HG03442 (cell line): ENCODE data around the gene GTF2F2.

Source experiments
- ATAC-seq: cut with Tn5 transposase; IDR thresholded peaks from one replicate; pipeline ENCODE4 v1.9.1; 2021; ENCODE audit warnings: mild to moderate bottlenecking, moderate library complexity; ENCODE audit not compliant: unreplicated experiment

Gene GTF2F2

DNA sequence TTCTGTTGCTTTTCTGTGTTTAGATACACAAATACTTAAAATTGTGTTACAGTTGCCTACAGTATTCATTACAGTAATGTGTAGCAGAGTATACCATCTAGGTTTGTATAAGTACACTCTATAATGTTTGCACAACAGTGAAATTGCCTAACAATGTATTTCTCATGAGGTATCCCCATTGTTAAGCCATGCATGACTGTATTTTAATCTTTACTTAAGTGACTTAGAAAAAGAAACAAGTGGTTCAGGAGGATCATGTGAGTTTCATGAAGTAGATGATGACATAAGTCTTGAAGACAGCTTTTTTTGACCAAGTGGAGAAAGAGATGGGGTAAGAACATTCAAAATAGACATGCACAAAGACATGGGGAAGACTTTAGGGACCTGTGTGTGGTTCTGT is 88.9 kb downstream of the GTF2F2 start:
- no peak for ATAC-seq

DNA sequence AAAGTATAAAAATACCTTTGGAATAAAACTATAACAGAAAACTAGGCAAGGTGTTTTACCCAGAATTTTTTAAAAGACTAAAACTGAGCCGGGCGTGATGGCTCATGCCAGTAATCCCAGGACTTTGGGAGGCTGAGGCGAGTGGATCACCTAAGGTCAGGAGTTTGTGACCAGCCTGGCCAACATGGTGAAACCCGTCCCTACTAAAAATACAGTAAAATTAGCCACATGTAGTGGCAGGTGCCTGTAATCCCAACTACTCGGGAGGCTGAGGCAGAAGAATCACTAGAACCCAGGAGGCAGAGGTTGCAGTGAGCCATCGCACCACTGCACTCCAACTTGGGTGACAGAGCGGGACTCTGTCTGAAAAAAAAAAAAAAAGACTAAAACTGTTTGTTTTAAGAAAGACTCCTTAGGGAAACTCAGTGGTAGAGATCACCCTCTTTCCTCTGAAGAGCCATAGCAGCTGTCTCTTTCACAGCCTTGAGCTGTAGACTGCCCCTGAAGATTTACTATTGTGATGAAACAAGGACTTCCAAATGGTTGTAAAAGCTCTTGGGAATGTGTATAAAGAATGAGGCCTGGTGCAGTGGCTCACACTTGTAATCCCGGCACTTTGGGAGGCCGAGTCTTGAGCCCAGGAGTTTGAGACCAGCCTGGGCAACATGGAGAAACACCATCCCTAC is 95.2 kb downstream of the GTF2F2 start:
- no peak for ATAC-seq

DNA sequence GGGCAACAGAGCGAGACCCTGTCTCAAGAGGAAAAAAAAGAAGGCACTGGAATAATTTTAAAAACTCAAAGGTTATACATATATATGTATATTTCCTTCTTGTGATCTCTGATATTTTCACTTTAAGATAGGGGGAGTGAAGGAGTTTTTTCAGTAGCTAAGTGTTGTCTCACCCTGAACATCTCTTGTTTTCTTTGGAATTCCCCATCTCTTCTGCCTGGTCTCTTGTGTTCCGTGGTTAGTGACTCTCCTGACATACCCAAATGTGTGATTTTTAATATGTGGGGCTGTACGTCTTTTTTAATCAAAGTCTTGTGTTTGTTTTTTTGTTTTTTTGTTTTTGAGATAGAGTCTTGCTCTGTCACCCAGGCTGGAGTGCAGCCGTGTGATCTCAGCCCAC is 95.9 kb downstream of the GTF2F2 start:
- ATAC-seq = no peak

DNA sequence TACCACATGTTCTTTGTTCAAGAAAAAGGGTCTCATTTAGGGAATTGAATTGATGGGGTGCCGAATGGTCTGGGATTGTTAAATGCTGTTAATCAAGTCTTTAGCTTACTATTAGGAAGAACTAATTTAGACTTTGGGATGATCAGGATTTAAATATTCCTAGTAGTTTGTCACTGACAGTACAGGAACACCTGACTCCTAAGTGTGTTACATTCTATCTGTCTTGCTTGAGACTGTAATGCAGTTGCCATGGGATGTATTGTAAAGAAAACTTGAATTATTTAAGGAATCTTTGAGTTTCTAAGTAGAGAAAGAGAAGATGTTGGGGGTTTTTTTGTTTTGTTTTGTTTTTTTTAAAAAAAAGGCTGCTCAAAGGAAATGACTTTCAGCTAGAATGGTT is 98.4 kb downstream of the GTF2F2 start:
- no peak for ATAC-seq

DNA sequence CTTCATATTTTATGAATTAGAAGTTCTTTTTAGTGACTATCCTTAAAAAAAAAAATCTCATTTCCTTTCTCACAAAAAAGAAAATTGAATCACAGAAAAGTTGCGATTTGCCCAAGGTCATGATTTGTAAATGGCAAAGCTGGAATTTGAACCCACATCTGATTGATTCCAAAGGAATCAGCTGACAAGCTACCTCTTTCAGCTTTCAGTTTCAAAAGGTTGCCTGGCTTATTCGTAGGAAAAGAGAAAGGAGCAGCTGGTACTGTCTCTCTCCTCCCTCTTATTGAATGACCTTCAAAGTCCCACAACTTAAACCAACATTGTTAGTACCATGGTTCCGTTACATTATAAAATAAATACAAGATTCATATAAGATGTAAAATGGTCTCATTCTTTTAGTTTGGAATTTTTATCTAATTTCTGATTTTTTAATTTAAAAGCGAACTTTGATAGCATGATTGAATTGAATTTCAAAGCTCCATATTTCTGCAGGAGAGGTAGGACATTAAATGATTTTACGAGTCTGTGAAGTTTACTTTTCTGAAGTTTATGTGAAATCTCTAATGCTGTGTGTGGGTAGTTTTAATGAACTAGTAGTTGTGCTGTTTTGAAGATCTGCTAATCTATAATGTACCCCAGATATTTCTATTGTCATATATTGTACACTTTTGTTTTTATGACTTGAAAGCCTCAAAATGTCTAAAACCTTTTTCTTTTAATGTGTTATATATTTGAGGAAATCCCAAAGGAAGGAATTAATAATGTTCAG is 99.0 kb downstream of the GTF2F2 start:
- no peak for ATAC-seq

DNA sequence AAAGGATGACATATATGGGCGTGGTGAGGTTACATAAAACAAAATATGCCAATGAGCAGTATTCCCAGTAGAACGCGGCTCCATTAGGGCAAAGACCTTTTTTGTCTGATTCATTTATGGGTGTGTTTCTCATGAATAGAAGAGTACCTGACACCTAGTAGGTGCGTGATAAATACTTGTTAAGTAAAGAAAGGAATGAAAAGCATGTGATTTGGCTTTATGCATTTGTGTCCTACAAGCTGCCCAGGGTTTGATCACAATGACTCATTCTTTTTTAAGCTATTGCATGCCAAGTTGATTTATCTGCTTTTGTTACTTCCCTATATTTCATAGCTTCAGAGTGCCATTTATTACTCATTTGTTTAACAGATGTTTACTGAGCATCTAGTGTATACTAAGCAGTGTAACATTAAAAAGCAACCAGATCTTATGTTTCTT is 99.6 kb downstream of the GTF2F2 start:
- ATAC-seq = no peak

DNA sequence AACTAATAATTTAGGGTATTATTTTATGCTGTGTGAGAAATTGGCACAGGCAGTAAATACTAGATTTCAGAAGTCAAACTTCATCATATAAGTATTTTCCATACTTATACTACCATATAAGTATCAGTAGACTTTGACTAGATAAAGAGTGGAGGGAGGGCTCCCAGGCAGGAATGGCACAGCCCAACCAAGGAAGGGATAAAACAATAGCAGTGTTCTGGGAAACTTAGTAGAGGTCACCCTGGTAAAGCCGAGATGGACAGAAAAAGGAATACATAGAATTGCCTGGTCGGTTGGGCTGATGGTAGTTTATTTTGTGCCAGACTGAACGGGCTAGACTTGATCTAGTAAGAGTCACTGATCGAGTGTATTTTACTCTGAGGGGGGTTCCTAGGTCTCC is 100.1 kb downstream of the GTF2F2 start:
- no peak for ATAC-seq

DNA sequence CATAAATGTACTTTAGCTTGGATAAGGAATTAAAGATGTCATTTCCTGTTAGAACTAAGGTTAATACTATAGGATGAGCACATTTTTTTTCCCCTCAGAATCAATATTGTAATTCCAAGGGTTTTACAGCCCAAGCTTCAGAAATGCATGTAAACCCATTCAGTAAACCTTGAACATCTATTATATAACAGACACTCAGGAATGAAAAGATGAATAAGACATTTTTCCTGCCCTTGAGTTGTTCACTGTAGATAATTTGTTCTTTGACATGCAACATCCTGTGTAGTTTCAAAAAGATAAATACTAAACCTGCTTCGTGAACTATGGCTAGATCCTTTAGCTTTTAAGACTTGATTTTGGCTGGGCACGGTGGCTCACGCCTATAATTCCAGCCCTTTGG is 102.2 kb downstream of the GTF2F2 start:
- no peak for ATAC-seq

DNA sequence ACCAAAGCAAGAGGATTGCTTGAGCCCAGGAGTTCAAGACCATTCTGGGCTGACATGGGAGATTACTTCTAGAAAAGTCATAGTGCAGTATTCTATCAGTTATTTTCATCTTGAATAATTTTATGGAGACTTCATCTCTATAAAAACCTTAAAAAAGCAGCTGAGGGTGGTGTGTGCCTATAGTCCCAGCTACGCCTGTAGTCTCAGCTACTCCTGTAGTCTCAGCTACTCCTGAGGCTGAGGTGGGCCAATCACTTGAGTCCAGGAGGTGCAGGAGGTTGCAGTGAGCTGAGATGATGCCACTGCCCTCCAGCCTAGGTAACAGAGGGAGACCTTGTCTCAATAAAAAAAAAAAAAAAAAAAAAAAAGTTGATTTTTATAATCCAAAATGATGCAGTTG is 102.6 kb downstream of the GTF2F2 start:
- no peak for ATAC-seq

DNA sequence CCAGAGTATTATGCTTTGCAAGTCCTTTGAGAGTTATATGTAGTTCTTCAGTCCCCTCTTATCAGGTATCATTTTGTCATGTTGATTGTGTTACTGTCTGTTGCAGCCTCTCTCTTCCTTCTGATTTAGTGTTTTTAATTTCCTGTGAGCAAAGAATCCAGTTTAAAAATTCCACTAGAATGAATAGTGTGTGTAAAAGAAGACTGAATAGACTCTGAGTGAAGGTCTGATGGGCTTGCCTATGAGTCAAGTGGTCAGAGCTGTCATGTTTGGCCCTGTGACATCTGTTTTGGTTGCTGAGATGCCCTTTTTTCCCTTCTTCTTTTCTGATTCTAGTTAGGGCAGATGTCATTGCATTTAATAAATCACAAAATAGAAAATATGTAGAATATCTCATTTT is 103.9 kb downstream of the GTF2F2 start:
- no peak for ATAC-seq

DNA sequence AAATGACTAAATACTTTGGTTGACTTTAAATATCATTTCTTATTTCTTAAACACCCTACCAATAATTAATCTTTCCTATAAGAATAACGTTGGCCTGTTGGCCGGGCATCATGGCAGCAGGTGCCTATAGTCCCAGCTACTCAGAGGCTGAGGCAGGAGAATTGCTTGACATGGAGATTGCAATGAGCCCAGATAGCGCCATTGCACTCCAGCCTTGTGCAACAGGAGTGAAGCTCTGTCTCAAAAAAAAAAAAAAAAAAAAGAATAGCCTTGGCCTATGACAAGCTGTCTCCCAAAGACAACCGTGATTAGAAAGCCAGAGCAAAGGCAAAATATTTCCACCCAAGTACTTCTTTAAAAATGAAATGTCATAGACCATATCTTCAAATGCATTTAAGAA is 105.1 kb downstream of the GTF2F2 start:
- ATAC-seq = no peak

DNA sequence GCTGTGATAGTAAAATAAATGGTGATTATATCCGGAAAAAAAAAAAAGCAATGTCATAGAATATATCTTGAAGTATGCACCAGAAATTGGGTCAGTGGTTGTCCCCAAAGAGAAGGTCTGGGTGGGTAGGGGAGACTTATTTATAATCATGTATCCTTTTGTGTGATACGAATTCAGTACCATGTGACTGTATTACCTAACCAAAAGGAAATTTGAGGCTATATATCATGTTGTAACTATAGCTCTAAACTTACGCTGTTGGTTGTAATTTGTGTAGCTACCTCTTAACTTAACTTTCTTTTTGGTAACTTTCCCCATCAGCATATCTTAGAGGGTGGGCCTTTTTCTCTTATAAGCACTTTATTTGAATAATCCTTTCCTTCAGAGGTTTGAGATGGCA is 105.7 kb downstream of the GTF2F2 start:
- no peak for ATAC-seq

DNA sequence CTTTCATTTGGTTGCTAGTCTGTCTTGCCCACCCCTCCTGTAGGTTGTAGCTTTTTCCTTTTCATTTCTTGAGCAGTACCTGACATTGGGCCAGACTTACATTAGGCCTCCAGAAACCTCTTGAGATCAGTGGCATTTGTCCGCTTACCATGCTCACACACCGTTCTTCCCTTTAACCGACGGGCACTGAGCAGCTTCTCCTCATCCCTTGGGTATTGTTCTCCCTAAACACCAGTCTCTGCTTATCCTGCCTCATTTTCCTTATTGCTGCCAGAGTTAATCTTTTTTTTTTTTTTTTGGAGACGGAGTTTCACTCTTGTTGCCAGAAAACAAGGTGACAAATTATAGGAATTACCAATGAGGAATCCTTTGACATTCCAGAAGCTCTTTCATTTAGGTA is 107.7 kb downstream of the GTF2F2 start:
- ATAC-seq = no peak

DNA sequence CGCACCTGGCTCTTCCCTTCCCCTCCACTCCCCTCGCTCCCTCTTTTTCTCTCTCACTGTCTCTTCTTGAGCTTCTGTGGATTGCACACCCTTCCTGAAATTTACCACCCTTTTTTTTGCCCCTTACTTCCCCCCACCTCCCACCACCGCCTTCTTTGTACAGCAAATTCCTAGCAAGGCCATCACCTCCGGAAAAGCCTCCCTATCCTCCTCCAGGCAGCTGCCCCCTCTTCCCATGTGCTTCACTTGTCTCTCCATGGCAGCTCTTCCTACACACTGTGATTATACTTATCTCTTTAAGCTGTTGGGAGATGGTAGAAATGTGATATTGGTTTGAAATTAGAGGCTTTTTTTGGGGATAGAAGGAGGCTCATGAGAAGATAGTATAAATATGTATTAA is 108.9 kb downstream of the GTF2F2 start:
- ATAC-seq = no peak

DNA sequence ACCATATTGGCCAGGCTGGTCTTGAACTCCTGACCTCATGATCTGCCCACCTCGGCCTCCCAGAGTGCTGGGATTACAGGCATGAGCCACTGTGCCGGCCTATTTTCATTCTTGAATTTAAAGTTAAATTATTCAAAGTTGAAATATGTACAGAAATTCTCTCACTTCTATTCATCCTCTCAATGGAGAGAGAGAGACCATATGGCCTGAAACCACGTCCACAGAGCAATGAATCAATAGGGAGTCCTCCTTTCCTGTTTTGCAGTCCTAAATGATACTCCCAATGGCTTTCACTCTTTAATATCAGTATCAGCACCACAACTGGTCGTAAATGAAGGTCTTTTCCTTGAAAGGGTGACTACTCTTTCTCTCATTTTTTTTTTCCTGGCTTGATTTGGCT is 111.0 kb downstream of the GTF2F2 start:
- no peak for ATAC-seq

DNA sequence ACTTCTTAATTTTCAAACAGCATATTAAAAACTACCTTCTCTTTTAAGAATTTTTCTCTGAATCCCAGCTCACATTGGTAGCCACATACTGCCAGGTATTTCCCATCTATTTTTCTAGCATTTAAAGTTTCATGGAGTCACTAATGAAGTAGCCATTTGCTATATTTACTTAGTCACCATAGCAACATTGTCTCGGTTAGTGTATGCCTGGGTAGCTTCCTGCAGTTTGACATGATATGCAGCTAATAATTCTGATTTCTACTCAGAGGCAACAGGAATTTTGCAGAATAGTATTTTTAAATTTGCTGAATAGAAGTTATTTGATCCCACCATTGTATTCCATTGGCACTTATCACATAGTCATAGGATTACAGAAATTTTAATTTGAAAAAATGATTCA is 111.4 kb downstream of the GTF2F2 start:
- no peak for ATAC-seq

DNA sequence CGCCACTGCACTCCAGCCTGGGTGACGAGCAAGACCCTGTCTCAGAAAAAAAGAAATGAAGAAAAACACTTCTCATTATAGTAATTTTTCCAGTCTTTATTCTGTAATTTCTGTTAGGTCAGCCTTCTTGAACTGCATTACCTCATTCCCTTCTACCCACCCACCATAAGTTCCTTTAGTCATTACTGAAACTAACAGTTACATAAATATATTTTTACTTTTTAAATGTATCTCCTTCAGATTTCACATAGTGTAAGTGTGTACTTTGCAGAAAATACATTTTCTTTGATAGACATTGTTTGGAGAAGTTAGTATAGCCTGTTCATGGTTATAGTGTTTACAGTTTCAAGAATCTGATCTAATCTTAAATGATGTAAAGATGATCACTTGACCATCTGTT is 112.3 kb downstream of the GTF2F2 start:
- no peak for ATAC-seq

DNA sequence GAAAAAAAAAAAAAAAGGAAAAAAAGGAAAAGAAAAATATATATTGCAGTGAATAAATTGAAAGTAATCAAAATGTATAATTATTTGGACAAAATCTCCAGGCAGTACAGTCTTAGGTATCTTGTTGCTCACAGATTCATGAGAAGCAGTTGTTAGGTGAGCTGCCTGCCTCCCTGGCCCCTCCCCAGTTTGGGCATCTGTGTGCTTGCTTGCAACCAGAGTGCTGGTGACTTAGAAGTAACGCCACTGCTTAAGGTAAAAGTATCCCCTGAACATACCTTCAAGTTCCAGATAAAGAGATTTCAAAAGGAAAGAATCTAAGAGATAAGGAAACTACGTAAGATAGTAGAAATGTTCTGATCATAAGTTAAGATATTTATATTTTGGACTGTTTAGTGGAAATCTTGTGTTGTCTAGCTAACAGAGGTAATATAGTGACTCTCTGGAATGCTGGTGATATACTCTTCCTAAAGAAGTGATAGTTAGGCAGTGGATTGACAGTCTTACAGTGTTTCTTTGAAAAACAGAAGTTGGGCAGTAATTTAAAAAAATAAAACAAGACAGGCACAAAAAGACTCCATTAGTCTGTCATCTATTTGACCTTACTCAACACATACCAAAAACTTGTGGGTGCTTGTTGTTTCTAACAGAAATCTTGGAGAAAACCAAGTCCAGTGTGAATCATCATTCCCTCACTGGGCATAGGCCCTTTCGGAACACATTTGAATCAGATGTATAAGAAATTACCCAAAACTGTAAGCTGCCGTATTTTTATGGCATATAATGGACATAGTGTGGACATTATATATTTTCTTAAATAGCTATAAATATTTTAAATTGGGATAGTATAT is 118.9 kb downstream of the GTF2F2 start:
- ATAC-seq = no peak

DNA sequence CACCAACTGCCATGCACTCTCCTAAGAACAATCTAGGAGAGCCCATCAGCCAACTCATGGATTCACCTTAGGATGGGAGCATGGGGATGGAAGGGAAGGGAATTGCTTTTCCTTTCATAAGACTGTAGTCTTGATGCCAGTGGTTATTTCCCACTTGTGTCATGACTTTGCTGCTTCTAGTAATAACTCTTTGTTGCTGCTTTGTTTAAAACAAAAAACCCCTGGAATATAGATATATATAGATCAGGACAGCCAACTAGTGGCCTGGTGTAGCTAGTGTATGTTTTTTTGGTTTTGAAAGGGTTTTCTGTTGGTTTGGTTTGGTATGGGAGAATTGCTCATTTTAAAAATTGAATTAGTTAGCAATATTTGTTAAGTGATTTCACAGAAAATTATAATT is 119.8 kb downstream of the GTF2F2 start:
- no peak for ATAC-seq

DNA sequence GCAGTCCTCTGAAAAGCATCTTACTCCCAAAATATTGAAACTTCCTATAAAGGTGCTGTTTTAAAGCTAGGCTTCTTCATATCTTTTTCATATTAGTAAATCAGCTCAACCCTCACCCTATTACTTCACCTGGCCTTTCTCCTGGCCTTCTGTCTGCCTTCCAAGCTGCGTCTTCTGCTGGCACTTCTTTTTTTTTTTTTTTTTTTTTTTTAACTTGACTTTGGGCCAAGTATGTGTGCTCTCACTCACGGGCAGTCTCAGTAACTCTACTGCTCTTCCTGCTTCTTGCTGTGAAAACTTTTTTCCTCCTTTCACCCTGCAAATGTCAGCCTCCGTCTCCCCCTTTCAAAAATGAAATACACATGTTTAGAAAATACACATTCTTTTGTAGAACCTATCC is 121.8 kb downstream of the GTF2F2 start:
- ATAC-seq = no peak

DNA sequence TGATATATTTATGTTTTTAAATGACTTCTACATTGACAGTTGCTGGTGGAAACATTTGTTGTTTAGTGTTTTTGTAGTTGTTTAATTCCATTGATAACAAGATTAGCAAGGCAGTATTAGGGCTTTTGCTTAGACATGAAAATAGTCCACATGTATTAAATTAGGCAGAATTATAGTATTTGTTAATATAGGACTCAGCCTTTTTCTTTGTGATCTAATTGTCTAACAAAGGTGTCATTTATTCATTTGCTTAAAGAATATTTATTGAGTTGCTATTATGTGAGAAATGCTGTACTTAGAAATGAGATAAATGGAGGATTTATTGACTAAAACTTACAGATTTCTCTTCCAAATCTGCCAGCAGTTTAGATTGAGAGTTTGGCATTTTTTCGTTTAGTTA is 122.2 kb downstream of the GTF2F2 start:
- no peak for ATAC-seq

DNA sequence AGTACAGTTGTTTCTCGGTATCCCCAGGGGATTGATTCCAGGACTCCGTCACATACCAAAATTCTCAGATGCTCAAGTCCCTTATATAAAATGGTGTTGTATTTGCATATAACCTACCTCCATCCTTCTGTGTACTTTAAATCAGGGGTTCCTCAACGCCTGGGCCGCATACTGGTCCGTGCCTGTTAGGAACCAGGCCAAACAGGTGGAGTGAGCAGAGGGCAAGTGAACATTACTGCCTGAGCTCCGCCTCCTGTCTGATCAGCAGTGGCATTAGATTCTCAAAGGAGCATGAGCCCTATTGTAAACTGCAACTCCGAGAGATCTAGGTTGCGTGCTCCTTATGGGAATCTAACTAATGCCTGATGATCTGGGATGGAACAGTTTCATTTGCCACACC is 122.8 kb downstream of the GTF2F2 start:
- no peak for ATAC-seq
